ENCODE data around the gene CFAP57.

GRCh38 chr1:43300378-43301094, 128.4 kb downstream of the CFAP57 start, which contains the start of gene TIE1:
- TF ChIP-seq POLR2AphosphoS5 (IDR thresholded peaks at IDR 0.05; ENCODE audit: low read depth, low read length) (no peak), POLR2A (IDR thresholded peaks at IDR 0.05; ENCODE audit: low read depth, low read length) (no peak), TAF1 (IDR thresholded peaks at IDR 0.05; ENCODE audit: borderline replicate concordance, low read depth, low read length) (no peak)
